ENCODE data around the gene FERD3L. TPM values are rescaled to one million over a fixed set of nuclear protein-coding genes. Genes with fewer than 3 reads are reported as not detected.

Gene FERD3L
- total and polyA plus RNA-seq, 8 donors, result not detected

- H3K27ac ChIP-seq, result no peak overlapping the region
- intact Hi-C loops (cut with DNase I), result no loop called here
- FAIRE-seq (no peak), DNase-seq (no peak), ATAC-seq (no peak)
- TF ChIP-seq, protein P1, sequence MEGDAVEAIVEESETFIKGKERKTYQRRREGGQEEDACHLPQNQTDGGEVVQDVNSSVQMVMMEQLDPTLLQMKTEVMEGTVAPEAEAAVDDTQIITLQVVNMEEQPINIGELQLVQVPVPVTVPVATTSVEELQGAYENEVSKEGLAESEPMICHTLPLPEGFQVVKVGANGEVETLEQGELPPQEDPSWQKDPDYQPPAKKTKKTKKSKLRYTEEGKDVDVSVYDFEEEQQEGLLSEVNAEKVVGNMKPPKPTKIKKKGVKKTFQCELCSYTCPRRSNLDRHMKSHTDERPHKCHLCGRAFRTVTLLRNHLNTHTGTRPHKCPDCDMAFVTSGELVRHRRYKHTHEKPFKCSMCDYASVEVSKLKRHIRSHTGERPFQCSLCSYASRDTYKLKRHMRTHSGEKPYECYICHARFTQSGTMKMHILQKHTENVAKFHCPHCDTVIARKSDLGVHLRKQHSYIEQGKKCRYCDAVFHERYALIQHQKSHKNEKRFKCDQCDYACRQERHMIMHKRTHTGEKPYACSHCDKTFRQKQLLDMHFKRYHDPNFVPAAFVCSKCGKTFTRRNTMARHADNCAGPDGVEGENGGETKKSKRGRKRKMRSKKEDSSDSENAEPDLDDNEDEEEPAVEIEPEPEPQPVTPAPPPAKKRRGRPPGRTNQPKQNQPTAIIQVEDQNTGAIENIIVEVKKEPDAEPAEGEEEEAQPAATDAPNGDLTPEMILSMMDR (IDR thresholded peaks at IDR 0.05), result no peak
- peaks cover 0 to 17% (median 6%) of the 10 kb centered on the region in 4 donors for H3K27me3 ChIP-seq
- H3K36me3 ChIP-seq, result no peaks in the 10 kb centered on the region
- no peaks in the 10 kb centered on the region for H3K4me1 ChIP-seq
- no peak overlapping the region for H3K4me3 ChIP-seq
- H3K9me3 ChIP-seq, result no peaks in the 10 kb centered on the region
- WGBS, 2 donors, result 51 to 68% methylated on average over 4 of the region's 4 CpGs
Measured at GRCh38 chr7:19139706-19140327, 5.4 kb downstream of the FERD3L start.

GRCh38 chr7:19133886-19134285 lies 11.3 kb downstream of the FERD3L start:
- Histone ChIP-seq H3K4me3 (no peak overlapping the region), H3K27ac (no peak overlapping the region), H3K9me3 (no peaks in the 10 kb centered on the region), H3K27me3 (peaks cover 0 to 23% (median 2%) of the 10 kb centered on the region in 4 donors), H3K4me1 (no peaks in the 10 kb centered on the region), H3K36me3 (no peaks in the 10 kb centered on the region)
- 48 to 59% methylated on average over 4 of the region's 4 CpGs for WGBS, 2 donors
- FAIRE-seq (no peak), ATAC-seq (no peak), DNase-seq (no peak)
- intact Hi-C loops (cut with DNase I), result no loop called here
- TF ChIP-seq, protein P1 (IDR thresholded peaks at IDR 0.05), result no peak

- no peak for DNase-seq
- H3K9me3 ChIP-seq, result no peaks in the 10 kb centered on the region
- H3K4me3 ChIP-seq, result no peak overlapping the region
- intact Hi-C loops (cut with DNase I), result no loop called here
- 38 to 44% methylated on average over 4 of the region's 4 CpGs for WGBS, 2 donors
- H3K36me3 ChIP-seq, result no peaks in the 10 kb centered on the region
- no peaks in the 10 kb centered on the region for H3K4me1 ChIP-seq
- ATAC-seq, result no peak
- TF ChIP-seq, protein P1 (IDR thresholded peaks at IDR 0.05), result no peak
- FAIRE-seq, result no peak
- no peak overlapping the region for H3K27ac ChIP-seq
- peaks cover 0 to 27% (median 2%) of the 10 kb centered on the region in 4 donors for H3K27me3 ChIP-seq
Measured at GRCh38 chr7:19133390-19133789, 11.8 kb downstream of the FERD3L start.

DNA sequence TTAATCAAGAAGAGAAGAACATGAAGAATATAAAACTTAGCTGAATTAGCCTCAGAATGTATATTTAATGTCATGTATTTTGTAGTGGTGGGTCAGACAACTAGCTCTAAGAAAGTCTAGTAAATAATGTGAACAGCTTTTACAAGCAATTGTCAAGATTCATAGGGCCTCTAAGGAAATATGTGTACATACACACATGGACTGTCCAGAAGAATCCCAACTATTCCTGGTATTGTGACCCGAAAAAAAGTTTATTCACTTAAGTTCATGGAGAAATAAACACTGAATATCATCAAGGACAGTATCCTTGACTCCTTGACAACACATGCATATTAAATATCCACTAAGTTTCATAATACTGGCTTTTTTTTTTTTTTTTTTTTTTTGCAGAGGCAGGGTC lies 16.4 kb downstream of the FERD3L start:
- H3K4me3 ChIP-seq, result no peak overlapping the region
- no peaks in the 10 kb centered on the region for H3K4me1 ChIP-seq
- ATAC-seq, result no peak
- no peak for DNase-seq
- H3K36me3 ChIP-seq, result no peaks in the 10 kb centered on the region
- TF ChIP-seq, protein P1 (IDR thresholded peaks at IDR 0.05), result no peak
- 40 to 44% methylated on average over 1 of the region's 1 CpG for WGBS, 2 donors
- intact Hi-C loops (cut with DNase I), result no loop called here
- no peaks in the 10 kb centered on the region for H3K9me3 ChIP-seq
- H3K27ac ChIP-seq, result no peak overlapping the region
- peaks cover 0 to 27% (median 2%) of the 10 kb centered on the region in 4 donors for H3K27me3 ChIP-seq
- FAIRE-seq, result no peak

DNA sequence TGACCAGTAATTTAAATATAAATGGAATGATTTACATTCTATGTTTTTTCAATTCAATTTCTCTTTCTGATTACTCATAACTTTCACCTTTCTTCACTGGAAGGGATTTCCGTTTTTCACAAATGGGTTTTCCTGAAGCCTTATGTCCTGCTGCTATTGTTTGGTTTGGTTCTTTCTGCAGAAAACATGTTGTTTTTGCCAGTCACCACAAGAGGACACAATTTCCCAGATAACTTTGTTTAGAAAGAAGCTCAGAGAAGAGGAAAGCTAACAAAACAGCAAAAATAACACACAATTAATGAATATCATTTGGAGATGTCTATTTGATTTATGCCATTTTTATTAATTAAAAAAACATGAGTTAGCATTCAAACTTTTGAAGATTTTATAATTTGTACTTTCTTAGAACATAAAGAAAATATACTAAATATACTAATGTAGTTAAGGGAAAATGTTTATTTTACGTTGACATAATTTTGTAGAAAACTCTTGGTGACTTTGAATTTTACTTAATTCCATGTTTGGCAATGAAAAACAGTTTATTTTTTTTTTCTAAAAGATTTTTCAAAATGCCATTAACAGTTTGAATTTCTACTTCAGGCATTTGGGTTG lies 23.1 kb downstream of the FERD3L start:
- H3K27me3 ChIP-seq, result peaks cover 0 to 34% (median 4%) of the 10 kb centered on the region in 4 donors
- FAIRE-seq (peak; percentile 79), ATAC-seq (no peak), DNase-seq (no peak)
- no peak overlapping the region for H3K4me3 ChIP-seq
- TF ChIP-seq, protein P1 (IDR thresholded peaks at IDR 0.05), result no peak
- 33 to 37% methylated on average over 2 of the region's 2 CpGs for WGBS, 2 donors
- H3K4me1 ChIP-seq, result no peaks in the 10 kb centered on the region
- H3K36me3 ChIP-seq, result no peaks in the 10 kb centered on the region
- H3K27ac ChIP-seq, result no peak overlapping the region
- H3K9me3 ChIP-seq, result no peaks in the 10 kb centered on the region
- intact Hi-C loops (cut with DNase I), result no loop called here

Data from pancreas (tissue), 10 donors.